Thyroid gland (tissue), 4 donors: ENCODE data around the gene ALG12.

Experiments
- POLR2A ChIP-seq, 2 donors: fragments of 450-650 bp; IDR thresholded peaks; one replicate each; pipeline ENCODE4 v1.6.1; 2017; ENCODE audit warnings: antibody characterized with exemption in 2 of 2, mild to moderate bottlenecking in 2 of 2, moderate library complexity in 1 of 2
- TF ChIP-seq, protein P1 (sequence below), 6 experiments: fragments of 200-600 bp in 3 of 6; fragments of 450-650 bp in 3 of 6; sonication (generic) in 3 of 6; IDR thresholded peaks; one replicate each; pipeline ENCODE4 v1.5.1; 2016 to 2019; ENCODE audit warnings: antibody characterized with exemption in 6 of 6, mild to moderate bottlenecking in 2 of 6, inconsistent platforms in 1 of 6, moderate library complexity in 1 of 6

DNA sequence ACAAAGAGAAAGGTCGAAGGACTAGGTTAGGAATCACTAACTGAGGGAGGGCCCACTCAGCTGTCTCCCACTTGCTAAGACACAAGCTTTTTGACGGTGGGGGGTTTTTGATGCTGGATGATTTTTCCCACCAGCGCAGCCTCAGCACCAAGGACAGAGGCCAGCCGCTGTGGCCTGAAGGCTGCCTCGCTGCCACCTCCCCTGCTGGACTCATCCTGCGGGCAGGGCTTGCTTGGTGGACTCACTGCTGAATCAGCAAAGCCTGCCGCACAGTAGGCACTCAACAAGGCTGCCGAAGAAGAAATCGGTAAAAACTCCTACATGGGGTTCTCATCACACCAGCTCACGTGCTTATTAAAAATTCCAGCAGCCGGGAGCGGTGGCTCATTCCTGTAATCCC, 2.6 kb downstream of the ALG12 start:
- TF ChIP-seq, protein P1, sequence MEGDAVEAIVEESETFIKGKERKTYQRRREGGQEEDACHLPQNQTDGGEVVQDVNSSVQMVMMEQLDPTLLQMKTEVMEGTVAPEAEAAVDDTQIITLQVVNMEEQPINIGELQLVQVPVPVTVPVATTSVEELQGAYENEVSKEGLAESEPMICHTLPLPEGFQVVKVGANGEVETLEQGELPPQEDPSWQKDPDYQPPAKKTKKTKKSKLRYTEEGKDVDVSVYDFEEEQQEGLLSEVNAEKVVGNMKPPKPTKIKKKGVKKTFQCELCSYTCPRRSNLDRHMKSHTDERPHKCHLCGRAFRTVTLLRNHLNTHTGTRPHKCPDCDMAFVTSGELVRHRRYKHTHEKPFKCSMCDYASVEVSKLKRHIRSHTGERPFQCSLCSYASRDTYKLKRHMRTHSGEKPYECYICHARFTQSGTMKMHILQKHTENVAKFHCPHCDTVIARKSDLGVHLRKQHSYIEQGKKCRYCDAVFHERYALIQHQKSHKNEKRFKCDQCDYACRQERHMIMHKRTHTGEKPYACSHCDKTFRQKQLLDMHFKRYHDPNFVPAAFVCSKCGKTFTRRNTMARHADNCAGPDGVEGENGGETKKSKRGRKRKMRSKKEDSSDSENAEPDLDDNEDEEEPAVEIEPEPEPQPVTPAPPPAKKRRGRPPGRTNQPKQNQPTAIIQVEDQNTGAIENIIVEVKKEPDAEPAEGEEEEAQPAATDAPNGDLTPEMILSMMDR (IDR thresholded peaks at IDR 0.05): no peak
- no peak for TF ChIP-seq POLR2A (IDR thresholded peaks at IDR 0.05)
